AG08396 (cell line): ENCODE results near the gene CCHCR1.
"Not testable (repeated sequence)": the region's sequence is repeated elsewhere in the genome, so short reads cannot be mapped to it uniquely, and the experiment has no call there.

ENCODE experiments used
- DNase-seq: peaks from one replicate; pipeline ENCODE4 v3.0.0; 2012; ENCODE audit warnings: low spot score, mixed read lengths

The CCHCR1 gene

DNA sequence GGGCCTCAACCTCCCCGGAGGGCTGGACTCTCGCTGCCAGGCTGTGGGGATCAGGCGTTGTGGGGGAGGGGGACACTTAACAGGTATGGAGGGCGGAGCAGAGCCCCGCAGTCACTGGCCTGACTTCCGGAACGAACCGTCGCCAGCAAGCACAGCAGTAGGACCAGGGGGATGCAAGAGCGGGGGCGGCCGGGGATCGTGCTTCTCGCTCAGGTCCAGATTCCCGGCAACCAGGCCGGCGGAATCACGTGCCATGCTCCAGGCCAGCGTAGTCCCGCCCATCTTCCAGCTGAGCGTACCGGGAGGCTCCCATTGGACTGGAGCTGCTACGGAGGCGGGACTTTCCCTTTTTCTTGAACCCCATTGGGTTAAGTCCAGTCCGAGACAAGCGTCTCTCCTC, 22.9 kb upstream of the CCHCR1 start:
- peak; percentile 87 for DNase-seq

GRCh38 chr6:31179896-31180295, 22.3 kb upstream of the CCHCR1 start:
- DNase-seq = no peak

- DNase-seq = no peak
Observed at GRCh38 chr6:31179042-31179386, 21.4 kb upstream of the CCHCR1 start.

- no peak for DNase-seq
Observed at GRCh38 chr6:31178143-31179041, 20.8 kb upstream of the CCHCR1 start.

GRCh38 chr6:31175971-31176370, 18.4 kb upstream of the CCHCR1 start:
- peak; percentile 71 for DNase-seq

DNA sequence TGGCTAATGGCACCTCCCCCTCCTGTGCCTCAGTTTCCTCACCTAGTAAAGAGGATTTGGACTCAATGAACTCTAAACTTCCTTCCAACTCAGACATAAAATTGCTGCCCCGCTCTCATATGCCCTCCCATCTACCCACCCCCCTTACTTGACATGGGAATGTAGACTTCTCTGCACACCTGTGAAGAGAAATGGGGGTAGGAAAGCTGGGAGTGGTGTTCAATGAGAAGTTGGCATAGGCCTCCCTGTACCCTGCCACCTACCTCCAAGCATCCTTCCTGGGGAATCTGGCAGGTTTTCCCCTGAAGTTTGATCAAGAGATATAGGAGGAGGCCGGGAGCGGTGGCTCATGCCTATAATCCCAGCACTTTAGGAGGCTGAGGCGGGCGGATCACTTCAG, 16.8 kb upstream of the CCHCR1 start:
- no peak for DNase-seq

GRCh38 chr6:31173406-31173805, 15.8 kb upstream of the CCHCR1 start:
- DNase-seq = no peak

GRCh38 chr6:31172973-31173384, 15.4 kb upstream of the CCHCR1 start:
- no peak for DNase-seq

DNA sequence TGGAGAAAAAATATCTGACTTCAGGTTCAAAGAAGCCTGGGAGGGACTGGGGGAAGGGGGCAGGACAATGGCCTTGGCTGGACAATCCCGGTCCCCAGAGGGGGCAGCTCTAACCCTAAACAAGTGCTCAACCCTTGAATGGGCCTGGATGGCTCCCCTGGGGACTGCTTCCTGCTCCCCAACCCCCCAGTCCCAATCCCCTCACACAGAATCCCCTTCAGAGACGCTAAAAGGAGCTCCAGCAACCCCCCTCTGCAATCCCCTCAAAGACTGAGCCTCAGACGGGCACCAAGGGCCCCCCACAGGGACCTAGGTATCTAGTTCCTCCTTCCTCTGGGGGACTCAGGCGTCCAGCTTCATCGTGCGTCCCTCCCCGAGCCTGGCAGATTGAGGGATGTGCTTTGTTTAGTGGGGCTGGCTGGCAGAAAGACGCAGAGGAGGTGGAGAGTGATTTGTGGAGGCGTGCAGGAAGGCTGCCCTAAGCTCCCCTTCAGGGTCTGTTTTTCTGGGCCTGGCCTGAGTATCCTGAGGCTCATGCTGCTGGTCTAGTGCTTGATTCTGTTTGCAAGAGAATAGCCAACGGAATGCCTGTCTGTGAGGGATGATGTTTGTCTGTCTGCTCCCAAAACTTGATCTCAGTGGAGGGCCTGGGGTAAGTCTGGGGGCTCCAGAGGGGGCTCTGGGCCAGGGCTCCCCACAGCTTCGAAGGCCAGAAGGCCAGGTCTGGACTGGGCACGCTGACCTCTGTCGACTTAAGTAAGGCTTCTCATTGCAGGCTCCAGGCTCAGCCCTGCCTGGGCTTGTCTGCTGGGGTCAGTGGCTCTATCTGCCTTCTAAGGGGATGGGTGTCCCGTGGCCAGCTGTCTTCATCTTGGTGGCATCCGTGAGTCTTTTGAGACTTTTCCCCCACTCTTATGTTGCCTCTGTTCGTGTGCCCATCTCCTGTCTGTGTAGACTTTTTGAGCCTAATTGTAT, 14.6 kb upstream of the CCHCR1 start:
- DNase-seq = no peak

GRCh38 chr6:31170987-31171671, 13.5 kb upstream of the CCHCR1 start:
- no peak for DNase-seq

- no peak for DNase-seq
Observed at GRCh38 chr6:31170600-31170881, 12.9 kb upstream of the CCHCR1 start, which contains the start of gene POU5F1. Gene POU5F1, minus strand, starts transcription at chr6:31170682. Its CDS starts 62 bp downstream, at chr6:31170620.

GRCh38 chr6:31169858-31170599, 12.4 kb upstream of the CCHCR1 start:
- not testable (repeated sequence) for DNase-seq

DNA sequence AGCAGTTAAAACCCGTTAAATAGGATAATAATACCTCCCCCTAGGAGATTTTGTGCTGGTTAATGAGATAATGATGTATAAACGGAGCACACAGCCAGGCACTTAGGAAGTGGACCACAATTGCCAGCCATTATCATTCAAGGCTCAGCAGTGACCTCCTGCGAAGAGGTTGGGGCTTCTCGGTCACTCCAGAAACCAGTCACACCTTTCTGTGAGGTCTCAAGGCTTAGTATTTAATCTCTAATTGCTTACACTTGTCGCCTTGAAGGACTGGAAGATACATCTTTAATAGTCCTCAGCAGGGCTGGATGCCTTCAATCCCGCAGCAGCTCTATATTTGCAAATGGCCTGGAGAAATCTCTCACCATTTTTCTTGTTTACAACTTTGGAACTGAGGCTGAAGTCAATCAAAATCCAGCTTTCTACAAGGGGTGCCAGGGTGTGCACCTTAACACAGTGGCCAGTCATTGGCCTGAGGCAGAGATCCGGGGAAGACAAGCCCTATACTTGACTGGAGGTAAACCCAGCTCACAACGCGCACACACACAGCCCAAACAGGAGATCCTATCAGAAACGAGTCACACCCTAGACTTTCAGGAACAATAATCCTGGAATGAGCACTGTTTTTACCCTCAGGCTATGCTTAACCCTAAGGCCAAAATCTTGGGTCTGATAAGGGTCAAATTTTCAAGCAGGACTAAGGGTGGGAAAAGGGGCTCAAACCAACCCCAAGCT, 11.7 kb upstream of the CCHCR1 start:
- DNase-seq = no peak

DNA sequence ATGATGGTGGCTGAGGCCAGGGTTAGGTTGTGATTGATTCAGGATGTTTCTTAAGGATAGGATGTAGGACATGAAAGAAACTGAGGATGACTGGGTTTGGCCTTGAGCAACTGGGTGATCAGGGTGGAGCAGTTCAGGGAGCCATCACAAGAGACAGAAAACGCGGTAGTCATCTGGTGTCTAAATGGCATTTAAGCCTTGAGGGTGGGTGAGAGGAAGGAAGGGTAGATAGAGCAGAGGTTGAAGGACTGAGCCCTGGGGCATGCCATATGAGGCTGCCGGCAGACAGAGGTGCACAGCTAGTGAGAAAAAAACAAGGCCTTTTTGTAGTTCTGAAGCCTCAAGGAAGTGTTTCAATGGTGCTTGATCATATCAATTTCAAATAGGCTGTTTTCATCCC, 11.0 kb upstream of the CCHCR1 start:
- no peak for DNase-seq

DNA sequence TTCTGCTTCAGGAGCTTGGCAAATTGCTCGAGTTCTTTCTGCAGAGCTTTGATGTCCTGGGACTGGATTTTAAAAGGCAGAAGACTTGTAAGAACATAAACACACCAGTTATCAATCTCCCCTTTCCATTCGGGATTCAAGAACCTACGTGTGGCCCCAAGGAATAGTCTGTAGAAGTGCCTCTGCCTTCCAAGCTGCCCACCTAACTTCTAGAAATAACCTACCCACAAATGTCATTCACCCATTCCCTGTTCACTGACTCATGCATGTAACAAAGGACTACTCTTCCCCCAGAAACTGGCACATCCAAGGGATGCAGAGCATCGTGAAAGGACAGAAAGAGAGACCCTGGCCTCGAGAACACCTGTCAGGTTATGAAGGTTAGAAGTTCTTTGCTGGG, 8.4 kb upstream of the CCHCR1 start:
- DNase-seq = no peak

- DNase-seq = not testable (repeated sequence)
Observed at GRCh38 chr6:31165064-31165832, 7.6 kb upstream of the CCHCR1 start.

DNA sequence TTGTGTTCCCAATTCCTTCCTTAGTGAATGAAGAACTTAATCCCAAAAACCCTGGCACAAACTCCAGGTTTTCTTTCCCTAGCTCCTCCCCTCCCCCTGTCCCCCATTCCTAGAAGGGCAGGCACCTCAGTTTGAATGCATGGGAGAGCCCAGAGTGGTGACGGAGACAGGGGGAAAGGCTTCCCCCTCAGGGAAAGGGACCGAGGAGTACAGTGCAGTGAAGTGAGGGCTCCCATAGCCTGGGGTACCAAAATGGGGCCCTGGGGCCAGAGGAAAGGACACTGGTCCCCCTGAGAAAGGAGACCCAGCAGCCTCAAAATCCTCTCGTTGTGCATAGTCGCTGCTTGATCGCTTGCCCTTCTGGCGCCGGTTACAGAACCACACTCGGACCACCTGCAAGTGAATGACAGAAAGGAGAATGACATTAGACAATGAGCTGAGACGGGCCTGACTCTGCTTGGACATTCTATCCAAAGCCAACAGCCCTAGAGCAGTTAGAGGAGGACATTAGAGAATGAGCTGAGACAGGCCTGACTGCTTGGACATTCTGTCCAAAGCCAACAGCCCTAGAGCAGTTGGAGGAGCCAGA, 7.0 kb upstream of the CCHCR1 start:
- not testable (repeated sequence) for DNase-seq

GRCh38 chr6:31163922-31164321, 6.3 kb upstream of the CCHCR1 start:
- DNase-seq = no peak

DNA sequence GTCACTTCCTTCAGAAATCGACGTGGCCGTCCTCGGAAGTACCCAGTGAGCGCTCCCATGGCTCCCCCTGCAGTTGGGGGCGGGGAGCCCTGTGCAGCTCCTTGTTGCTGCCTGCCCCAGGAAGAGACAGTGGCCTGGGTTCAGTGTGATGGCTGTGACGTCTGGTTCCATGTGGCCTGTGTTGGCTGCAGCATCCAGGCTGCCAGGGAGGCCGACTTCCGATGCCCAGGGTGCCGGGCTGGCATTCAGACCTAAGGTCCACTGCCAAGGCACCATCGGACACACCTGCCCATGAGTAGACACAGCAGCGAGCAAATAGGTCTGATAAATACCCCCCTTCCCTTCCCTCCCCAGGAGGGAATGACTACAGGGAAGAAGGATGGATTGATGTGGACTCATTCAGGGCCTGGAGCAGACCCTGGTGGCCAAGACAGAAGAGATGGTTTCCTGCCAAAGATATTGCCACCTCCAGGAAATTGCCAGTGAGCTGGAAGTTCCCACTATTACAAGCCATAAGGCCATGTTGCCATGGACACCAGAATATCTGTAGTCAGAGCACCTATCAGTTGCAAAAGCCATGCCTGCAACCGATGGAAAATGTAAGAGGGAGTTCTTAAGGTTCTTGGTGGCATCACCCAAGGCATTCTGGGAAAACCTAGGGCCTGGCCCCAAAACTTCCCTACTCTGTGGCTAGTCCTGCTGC, 5.0 kb upstream of the CCHCR1 start:
- no peak for DNase-seq
